Upper lobe of right lung (tissue), 1 donor: ENCODE measurements around the gene DUSP6. TPM values are rescaled to one million over a fixed set of nuclear protein-coding genes. Genes with fewer than 3 reads are reported as not detected.

ENCODE experiments used
- ATAC-seq: fragments of 200-7000 bp; cut with Tn5 transposase; one replicate; pipeline ENCODE4 v1.9.1; 2020; ENCODE audit warnings: mild to moderate bottlenecking, moderate library complexity
- DNase-seq: peaks from one replicate; pipeline ENCODE4 v3.0.0-alpha.2; 2020
- H3K27ac ChIP-seq: fragments of 200-600 bp; one replicate; pipeline ENCODE4 v1.8.0; 2022
- H3K27me3 ChIP-seq: fragments of 200-600 bp; one replicate; pipeline ENCODE4 v1.8.0; 2022; ENCODE audit warnings: mild to moderate bottlenecking
- H3K36me3 ChIP-seq: fragments of 200-600 bp; one replicate; pipeline ENCODE4 v1.8.0; 2022
- H3K4me1 ChIP-seq: fragments of 200-600 bp; one replicate; pipeline ENCODE4 v1.8.0; 2022
- H3K4me3 ChIP-seq: fragments of 200-600 bp; one replicate; pipeline ENCODE4 v1.8.0; 2022; ENCODE audit warnings: mild to moderate bottlenecking
- H3K9me3 ChIP-seq: fragments of 200-600 bp; one replicate; pipeline ENCODE4 v1.8.0; 2022
- intact Hi-C: fragments of 100-400 bp; cut with DNase I; formaldehyde crosslinking; loops from one replicate; pipeline ENCODE4 v1.11.0; 2022
- total RNA-seq: library from RNA; stranded (reverse); fragmentation: NEBNext Ultra II Directional; extraction: Animal tissue kit (Norgen Biotek cat#: 25700); gene quantifications from one replicate; pipeline ENCODE4 v1.2.1, GENCODE V29; 2021
- TF ChIP-seq, protein P1 (sequence below): fragments of 200-600 bp; IDR thresholded peaks from one replicate; pipeline ENCODE4 v1.8.0; 2022; ENCODE audit warnings: antibody characterized with exemption
- donor health status: DM: no; HTN: yes; CAD: no; lungs with severe emphysema.

DUSP6 gene
- total RNA-seq, 1 donor from 2014 or later = 110 TPM

DNA sequence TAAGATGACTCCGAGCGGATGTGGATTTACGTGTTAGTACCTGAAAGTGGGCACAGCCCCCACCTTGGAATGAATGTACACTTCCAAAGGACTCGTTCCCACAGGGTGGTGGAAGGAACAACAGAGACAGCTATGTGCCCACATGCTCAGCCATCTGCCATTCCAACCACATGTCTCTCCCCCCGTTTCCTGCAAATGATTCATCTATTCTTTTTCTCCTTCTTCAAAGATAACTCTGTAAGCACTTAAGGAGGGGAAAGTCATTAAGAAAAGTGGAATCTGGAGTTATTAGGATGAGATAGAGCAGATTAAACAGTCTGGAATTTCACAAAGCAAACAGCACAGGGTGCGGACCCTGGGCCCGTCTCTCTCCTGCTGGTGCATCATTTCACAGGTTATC lies 18.5 kb upstream of the DUSP6 start:
- Histone ChIP-seq H3K4me1 (peaks cover 27% of the 10 kb centered on the region), H3K4me3 (no peak overlapping the region), H3K27me3 (no peaks in the 10 kb centered on the region), H3K36me3 (no peaks in the 10 kb centered on the region), H3K27ac (no peak overlapping the region), H3K9me3 (no peaks in the 10 kb centered on the region)
- no peak for DNase-seq
- intact Hi-C loops = no loop called here
- TF ChIP-seq, protein P1, sequence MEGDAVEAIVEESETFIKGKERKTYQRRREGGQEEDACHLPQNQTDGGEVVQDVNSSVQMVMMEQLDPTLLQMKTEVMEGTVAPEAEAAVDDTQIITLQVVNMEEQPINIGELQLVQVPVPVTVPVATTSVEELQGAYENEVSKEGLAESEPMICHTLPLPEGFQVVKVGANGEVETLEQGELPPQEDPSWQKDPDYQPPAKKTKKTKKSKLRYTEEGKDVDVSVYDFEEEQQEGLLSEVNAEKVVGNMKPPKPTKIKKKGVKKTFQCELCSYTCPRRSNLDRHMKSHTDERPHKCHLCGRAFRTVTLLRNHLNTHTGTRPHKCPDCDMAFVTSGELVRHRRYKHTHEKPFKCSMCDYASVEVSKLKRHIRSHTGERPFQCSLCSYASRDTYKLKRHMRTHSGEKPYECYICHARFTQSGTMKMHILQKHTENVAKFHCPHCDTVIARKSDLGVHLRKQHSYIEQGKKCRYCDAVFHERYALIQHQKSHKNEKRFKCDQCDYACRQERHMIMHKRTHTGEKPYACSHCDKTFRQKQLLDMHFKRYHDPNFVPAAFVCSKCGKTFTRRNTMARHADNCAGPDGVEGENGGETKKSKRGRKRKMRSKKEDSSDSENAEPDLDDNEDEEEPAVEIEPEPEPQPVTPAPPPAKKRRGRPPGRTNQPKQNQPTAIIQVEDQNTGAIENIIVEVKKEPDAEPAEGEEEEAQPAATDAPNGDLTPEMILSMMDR = no peak
- ATAC-seq = no peak

DNA sequence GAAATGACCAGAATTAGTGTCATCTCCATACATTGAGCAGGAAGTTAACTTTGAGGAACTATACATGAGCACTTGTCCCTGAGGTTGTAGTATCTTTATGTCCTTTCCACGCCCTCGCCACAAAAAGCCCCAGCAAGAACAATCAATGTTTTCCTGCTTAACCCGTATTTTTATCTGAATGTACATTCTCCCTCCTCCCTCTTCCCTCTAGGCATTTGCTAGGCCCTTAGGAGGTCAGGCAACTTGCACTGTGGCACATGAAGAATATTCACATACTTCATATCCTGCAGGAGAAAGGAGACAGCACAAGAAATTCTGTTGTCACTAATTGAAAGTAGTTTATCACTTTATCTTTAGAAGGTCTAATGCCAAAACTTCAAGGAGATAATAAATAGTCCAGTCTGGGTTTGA lies 18.1 kb upstream of the DUSP6 start:
- Histone ChIP-seq H3K36me3 (no peaks in the 10 kb centered on the region), H3K4me1 (peaks cover 27% of the 10 kb centered on the region), H3K9me3 (no peaks in the 10 kb centered on the region), H3K4me3 (no peak overlapping the region), H3K27me3 (no peaks in the 10 kb centered on the region), H3K27ac (no peak overlapping the region)
- intact Hi-C loops = no loop called here
- no peak for ATAC-seq
- TF ChIP-seq, protein P1 = no peak
- no peak for DNase-seq

DNA sequence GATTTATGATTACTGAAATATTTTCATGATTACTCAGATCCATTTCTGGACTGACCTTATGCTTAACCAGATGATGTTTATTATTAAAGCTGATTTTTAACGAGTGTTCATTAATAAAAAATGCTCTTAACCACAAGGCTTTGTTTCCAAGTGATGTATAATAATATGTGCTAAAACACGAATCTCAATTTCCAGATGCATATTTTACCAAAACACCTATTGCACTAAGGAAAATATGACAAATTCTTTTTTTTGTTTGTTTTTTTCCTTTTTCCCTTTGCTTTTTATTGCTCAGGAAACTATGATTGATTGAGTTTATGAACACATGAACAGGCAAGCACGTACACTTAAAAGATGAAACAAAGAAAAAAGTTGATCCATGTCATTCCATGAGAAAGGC lies 16.9 kb upstream of the DUSP6 start:
- intact Hi-C loops = no loop called here
- no peaks in the 10 kb centered on the region for H3K36me3 ChIP-seq
- no peaks in the 10 kb centered on the region for H3K27me3 ChIP-seq
- DNase-seq (no peak), ATAC-seq (no peak)
- TF ChIP-seq, protein P1 = no peak
- H3K27ac ChIP-seq = no peak overlapping the region
- no peak overlapping the region for H3K4me3 ChIP-seq
- H3K9me3 ChIP-seq = no peaks in the 10 kb centered on the region
- H3K4me1 ChIP-seq = peaks cover 15% of the 10 kb centered on the region

DNA sequence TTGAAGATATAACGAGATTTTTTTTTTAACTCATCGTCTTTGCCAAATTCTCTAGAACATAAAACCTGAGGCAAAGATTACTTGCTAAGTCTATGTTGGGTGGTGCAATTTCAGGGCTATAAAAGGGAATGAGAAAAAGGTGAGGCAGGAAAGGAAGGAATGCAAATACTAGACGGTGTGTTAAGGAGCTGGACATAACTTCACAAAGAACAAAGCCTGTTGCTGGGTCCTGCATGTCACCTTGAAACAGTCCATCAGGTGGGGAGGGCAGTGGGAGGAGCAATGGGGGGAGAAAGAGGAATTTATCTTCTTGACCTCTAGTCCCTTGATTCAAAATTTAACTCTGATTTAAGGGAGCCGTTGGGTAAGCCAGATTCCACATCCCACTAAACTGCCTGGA lies 16.1 kb upstream of the DUSP6 start:
- H3K36me3 ChIP-seq = no peaks in the 10 kb centered on the region
- H3K27ac ChIP-seq = no peak overlapping the region
- DNase-seq (no peak), ATAC-seq (peak; percentile 56)
- H3K4me3 ChIP-seq = no peak overlapping the region
- no peaks in the 10 kb centered on the region for H3K27me3 ChIP-seq
- TF ChIP-seq, protein P1 = no peak
- H3K4me1 ChIP-seq = peaks cover 9% of the 10 kb centered on the region
- H3K9me3 ChIP-seq = no peaks in the 10 kb centered on the region
- intact Hi-C loops = no loop called here

DNA sequence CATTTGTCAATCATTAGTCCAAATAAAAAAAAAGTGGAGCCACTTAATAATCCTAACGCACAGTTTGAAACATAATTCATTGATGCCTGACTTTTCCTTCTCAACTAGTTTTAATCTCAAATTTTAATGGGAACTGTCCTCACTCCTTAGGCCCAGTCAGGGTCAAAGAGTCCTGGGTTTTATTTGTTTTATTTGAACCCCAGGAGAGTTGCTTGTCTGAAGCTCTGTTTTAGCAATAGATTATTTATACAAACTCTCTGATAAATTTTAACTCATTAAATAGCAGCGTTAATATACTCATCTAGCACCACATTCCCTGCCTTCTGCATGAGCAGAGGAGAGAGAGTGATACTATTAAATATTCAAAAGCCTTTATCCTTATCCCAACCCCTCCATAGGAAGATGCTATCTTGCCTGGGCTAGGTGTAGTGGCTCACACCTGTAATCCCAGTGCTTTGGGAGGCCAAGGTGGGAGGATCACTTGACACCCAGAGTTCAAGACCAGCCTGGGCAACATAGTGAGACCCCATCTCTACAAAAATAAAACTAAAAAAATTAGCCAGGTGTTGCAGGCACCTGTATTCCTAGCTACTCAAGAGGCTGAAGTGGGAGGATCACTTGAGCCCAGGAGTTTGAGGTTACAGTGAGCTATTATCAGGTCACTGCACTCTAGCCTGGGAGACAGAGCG lies 14.5 kb upstream of the DUSP6 start:
- ATAC-seq = no peak
- H3K4me3 ChIP-seq = no peak overlapping the region
- intact Hi-C loops = no loop called here
- TF ChIP-seq, protein P1 = no peak
- no peaks in the 10 kb centered on the region for H3K9me3 ChIP-seq
- no peak for DNase-seq
- H3K36me3 ChIP-seq = peaks cover 4% of the 10 kb centered on the region
- no peaks in the 10 kb centered on the region for H3K27me3 ChIP-seq
- no peaks in the 10 kb centered on the region for H3K4me1 ChIP-seq
- H3K27ac ChIP-seq = no peak overlapping the region

DNA sequence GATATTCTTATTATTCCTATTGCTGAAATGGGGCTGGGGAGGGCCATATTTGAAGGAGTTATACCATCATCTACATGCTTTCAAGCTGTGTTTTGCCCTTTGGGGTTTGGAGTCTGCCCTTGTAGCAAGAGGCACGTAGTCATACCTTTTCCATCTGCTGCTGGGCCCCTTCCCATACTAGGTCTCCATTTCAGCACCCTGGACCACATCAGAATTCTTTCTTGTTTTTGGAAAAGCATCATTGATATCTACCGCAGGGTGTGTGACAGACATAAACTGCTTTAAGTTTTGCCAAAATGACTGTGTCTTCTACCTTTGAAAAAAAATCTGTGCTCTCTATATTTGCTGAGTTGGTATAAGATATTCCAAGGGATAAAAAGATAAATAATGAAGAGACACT lies 12.3 kb upstream of the DUSP6 start:
- no peaks in the 10 kb centered on the region for H3K4me1 ChIP-seq
- H3K9me3 ChIP-seq = no peaks in the 10 kb centered on the region
- H3K27me3 ChIP-seq = no peaks in the 10 kb centered on the region
- no peak for ATAC-seq
- H3K4me3 ChIP-seq = no peak overlapping the region
- DNase-seq = no peak
- peaks cover 4% of the 10 kb centered on the region for H3K36me3 ChIP-seq
- TF ChIP-seq, protein P1 = no peak
- intact Hi-C loops = no loop called here
- H3K27ac ChIP-seq = no peak overlapping the region
